Natural killer cell (primary cell): ENCODE results near the gene ZNF318. TPM values are rescaled to one million over a fixed set of nuclear protein-coding genes. Genes with fewer than 3 reads are reported as not detected.

ENCODE experiments used
- ATAC-seq, 3 donors: fragments of 150-1000 bp in 2 of 3; fragments of 200-7000 bp in 1 of 3; cut with Tn5 transposase; 1 replicate in 1 of 3; 2 replicates in 2 of 3; pipeline ENCODE4 v1.10.0; 2021; ENCODE audit warnings: mild to moderate bottlenecking in 2 of 3, moderate library complexity in 2 of 3
- DNase-seq, 2 donors: peaks; one replicate each; pipeline versions ENCODE4 v3.0.0 to v3.0.0-alpha.2; 2013 to 2021; ENCODE audit warnings: mixed read lengths in 1 of 2
- H3K27ac ChIP-seq: one replicate; pipeline ENCODE4 v1.5.1; 2013; ENCODE audit warnings: mild to moderate bottlenecking, low read length
- H3K27me3 ChIP-seq: one replicate; pipeline ENCODE4 v1.6.1; 2013; ENCODE audit warnings: low read length; ENCODE audit not compliant: control insufficient read depth, insufficient read depth
- H3K36me3 ChIP-seq: one replicate; pipeline ENCODE4 v1.6.1; 2013; ENCODE audit warnings: low read length; ENCODE audit not compliant: control insufficient read depth, insufficient read depth
- H3K4me1 ChIP-seq: one replicate; pipeline ENCODE4 v1.6.1; 2013; ENCODE audit warnings: low read length; ENCODE audit not compliant: control insufficient read depth, insufficient read depth
- H3K4me3 ChIP-seq: one replicate; pipeline ENCODE4 v1.5.1; 2013; ENCODE audit warnings: low read length
- H3K9me3 ChIP-seq: one replicate; pipeline ENCODE4 v1.6.1; 2013; ENCODE audit warnings: low read length; ENCODE audit not compliant: control insufficient read depth, insufficient read depth
- H3K27ac Mint-ChIP-seq, 2 donors: one replicate each; pipeline ENCODE4 v1.8.0; 2022; ENCODE audit warnings: mild to moderate bottlenecking in 2 of 2, mixed read lengths in 2 of 2, moderate library complexity in 1 of 2
- H3K27me3 Mint-ChIP-seq, 2 donors: one replicate each; pipeline ENCODE4 v1.8.0; 2022; ENCODE audit warnings: low read depth in 2 of 2, mixed read lengths in 2 of 2
- H3K36me3 Mint-ChIP-seq: one replicate; pipeline ENCODE4 v1.8.0; 2022; ENCODE audit warnings: mixed read lengths
- H3K4me1 Mint-ChIP-seq, 2 donors: one replicate each; pipeline ENCODE4 v1.8.0; 2022; ENCODE audit warnings: mixed read lengths in 2 of 2
- H3K4me3 Mint-ChIP-seq: one replicate; pipeline ENCODE4 v1.8.0; 2022; ENCODE audit warnings: mild to moderate bottlenecking, moderate library complexity, mixed read lengths
- H3K9me3 Mint-ChIP-seq, 2 donors: one replicate each; pipeline ENCODE4 v1.8.0; 2022; ENCODE audit warnings: mixed read lengths in 2 of 2
- WGBS: methylation state at CpG from one replicate; pipeline ENCODE4 v1.1.7; 2013; ENCODE audit warnings: missing lambda C conversion rate; ENCODE audit not compliant: insufficient coverage; 5-methylcytosine and 5-hydroxymethylcytosine counted together
- intact Hi-C: fragments of 100-400 bp; cut with micrococcal nuclease; formaldehyde crosslinking; loops from one replicate; pipeline ENCODE4 v1.14.2; 2022
- total RNA-seq, 4 donors: library from RNA; stranded (reverse); fragments of 120-200 nt in 1 of 4; gene quantifications; one replicate each; pipeline versions ENCODE4 v1.2.3 to v1.2.4, GENCODE V29; 2013 to 2022
- TF ChIP-seq, protein P1 (sequence below): fragments of 200-600 bp; IDR thresholded peaks from one replicate; pipeline ENCODE4 v1.8.0; 2022; ENCODE audit warnings: antibody characterized with exemption

Gene ZNF318
- total RNA-seq, 3 donors from 2014 or later (not counting 1 experiment from before 2014, with no cell fraction given): 34.6 to 45.9 (median 43.0) TPM

DNA sequence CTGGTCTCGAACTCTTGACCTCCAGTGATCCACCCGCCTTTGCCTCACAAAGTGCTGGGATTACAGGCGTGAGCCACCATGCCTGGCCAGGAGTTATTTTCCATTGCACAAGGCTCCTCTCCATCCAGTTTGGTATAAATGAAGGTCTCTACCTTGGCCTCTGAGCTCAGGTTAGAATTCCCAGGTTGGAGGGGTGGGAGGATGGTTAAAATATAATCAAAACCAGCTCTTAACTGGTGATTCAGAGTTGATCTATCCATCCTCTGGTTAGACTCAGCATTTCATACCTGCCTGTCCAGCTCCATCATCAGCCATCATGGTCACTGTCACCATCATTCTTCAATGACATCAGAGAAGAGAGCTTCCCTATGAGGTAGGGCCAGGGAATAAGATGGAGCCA lies 74.0 kb downstream of the ZNF318 start:
- Histone ChIP-seq H3K4me3 (no peak overlapping the region), H3K27ac (no peak overlapping the region), H3K27me3 (peaks cover 3% of the 10 kb centered on the region), H3K36me3 (no peaks in the 10 kb centered on the region), H3K9me3 (no peaks in the 10 kb centered on the region), H3K4me1 (no peaks in the 10 kb centered on the region)
- H3K4me3 Mint-ChIP-seq: no peak overlapping the region
- no peaks in the 10 kb centered on the region for H3K36me3 Mint-ChIP-seq
- intact Hi-C loops: no loop called here
- no peak overlapping the region for H3K27ac Mint-ChIP-seq
- WGBS: 88% methylated on average over 3 of the region's 3 CpGs
- no peak for DNase-seq
- H3K27me3 Mint-ChIP-seq: peaks cover 0 to 6% of the 10 kb centered on the region in 2 donors
- TF ChIP-seq, protein P1, sequence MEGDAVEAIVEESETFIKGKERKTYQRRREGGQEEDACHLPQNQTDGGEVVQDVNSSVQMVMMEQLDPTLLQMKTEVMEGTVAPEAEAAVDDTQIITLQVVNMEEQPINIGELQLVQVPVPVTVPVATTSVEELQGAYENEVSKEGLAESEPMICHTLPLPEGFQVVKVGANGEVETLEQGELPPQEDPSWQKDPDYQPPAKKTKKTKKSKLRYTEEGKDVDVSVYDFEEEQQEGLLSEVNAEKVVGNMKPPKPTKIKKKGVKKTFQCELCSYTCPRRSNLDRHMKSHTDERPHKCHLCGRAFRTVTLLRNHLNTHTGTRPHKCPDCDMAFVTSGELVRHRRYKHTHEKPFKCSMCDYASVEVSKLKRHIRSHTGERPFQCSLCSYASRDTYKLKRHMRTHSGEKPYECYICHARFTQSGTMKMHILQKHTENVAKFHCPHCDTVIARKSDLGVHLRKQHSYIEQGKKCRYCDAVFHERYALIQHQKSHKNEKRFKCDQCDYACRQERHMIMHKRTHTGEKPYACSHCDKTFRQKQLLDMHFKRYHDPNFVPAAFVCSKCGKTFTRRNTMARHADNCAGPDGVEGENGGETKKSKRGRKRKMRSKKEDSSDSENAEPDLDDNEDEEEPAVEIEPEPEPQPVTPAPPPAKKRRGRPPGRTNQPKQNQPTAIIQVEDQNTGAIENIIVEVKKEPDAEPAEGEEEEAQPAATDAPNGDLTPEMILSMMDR: no peak
- ATAC-seq: no peak
- no peaks in the 10 kb centered on the region for H3K9me3 Mint-ChIP-seq
- H3K4me1 Mint-ChIP-seq: no peaks in the 10 kb centered on the region

DNA sequence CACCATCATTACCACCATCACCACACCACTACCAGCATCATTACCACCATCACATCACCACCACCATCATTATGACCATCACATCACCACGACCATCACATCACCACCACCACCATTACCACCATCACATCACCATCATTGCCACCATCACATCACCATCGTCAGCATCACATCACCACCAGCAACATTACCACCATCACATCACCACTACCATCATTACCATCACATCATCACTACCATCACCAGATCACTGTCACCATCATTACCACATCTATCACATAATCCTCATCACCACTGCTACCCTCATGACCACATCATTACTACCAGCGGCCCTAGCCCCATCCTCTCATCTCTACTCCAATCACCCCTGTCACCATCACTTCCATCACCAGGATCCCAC lies 74.9 kb downstream of the ZNF318 start:
- intact Hi-C loops: no loop called here
- DNase-seq: no peak
- no peaks in the 10 kb centered on the region for H3K4me1 ChIP-seq
- Mint-ChIP-seq H3K27ac (no peak overlapping the region), H3K36me3 (no peaks in the 10 kb centered on the region), H3K4me1 (no peaks in the 10 kb centered on the region), H3K4me3 (no peak overlapping the region), H3K27me3 (peaks cover 0 to 7% of the 10 kb centered on the region in 2 donors), H3K9me3 (no peaks in the 10 kb centered on the region)
- H3K27me3 ChIP-seq: peaks cover 3% of the 10 kb centered on the region
- no peak for ATAC-seq
- 77% methylated on average over 3 of the region's 3 CpGs for WGBS
- H3K27ac ChIP-seq: no peak overlapping the region
- no peaks in the 10 kb centered on the region for H3K9me3 ChIP-seq
- H3K4me3 ChIP-seq: no peak overlapping the region
- TF ChIP-seq, protein P1: no peak
- no peaks in the 10 kb centered on the region for H3K36me3 ChIP-seq

- Mint-ChIP-seq H3K27ac (no peak overlapping the region), H3K9me3 (no peaks in the 10 kb centered on the region), H3K4me1 (no peaks in the 10 kb centered on the region), H3K4me3 (no peak overlapping the region), H3K27me3 (peaks cover 0 to 7% of the 10 kb centered on the region in 2 donors), H3K36me3 (no peaks in the 10 kb centered on the region)
- Histone ChIP-seq H3K4me3 (no peak overlapping the region), H3K36me3 (no peaks in the 10 kb centered on the region), H3K4me1 (no peaks in the 10 kb centered on the region), H3K27me3 (peaks cover 3% of the 10 kb centered on the region), H3K9me3 (no peaks in the 10 kb centered on the region), H3K27ac (no peak overlapping the region)
- DNase-seq (no peak), ATAC-seq (no peak)
- TF ChIP-seq, protein P1: no peak
- intact Hi-C loops: no loop called here
- 90% methylated on average over 3 of the region's 3 CpGs for WGBS
These were observed 75.7 kb downstream of the ZNF318 start for GRCh38 chr6:43293698-43294097.

- no peaks in the 10 kb centered on the region for H3K4me1 Mint-ChIP-seq
- 90% methylated on average over 5 of the region's 5 CpGs for WGBS
- Histone ChIP-seq H3K4me1 (no peaks in the 10 kb centered on the region), H3K27me3 (peaks cover 3% of the 10 kb centered on the region), H3K36me3 (no peaks in the 10 kb centered on the region), H3K4me3 (no peak overlapping the region), H3K9me3 (no peaks in the 10 kb centered on the region), H3K27ac (no peak overlapping the region)
- no peak overlapping the region for H3K4me3 Mint-ChIP-seq
- TF ChIP-seq, protein P1: no peak
- no peak overlapping the region for H3K27ac Mint-ChIP-seq
- ATAC-seq: no peak
- intact Hi-C loops: no loop called here
- no peak for DNase-seq
- H3K9me3 Mint-ChIP-seq: no peaks in the 10 kb centered on the region
- no peaks in the 10 kb centered on the region for H3K36me3 Mint-ChIP-seq
- peaks cover 0 to 9% of the 10 kb centered on the region in 2 donors for H3K27me3 Mint-ChIP-seq
These were observed 76.6 kb downstream of the ZNF318 start for GRCh38 chr6:43292763-43293318.
